GM12864 (cell line): ENCODE data around the gene FNDC8.
A peak's percentile ranks its signal among the peaks of the same experiment; 100 is the strongest.

Source experiments
- DNase-seq: peaks from one replicate; pipeline ENCODE4 v3.0.0-alpha.2; 2011; ENCODE audit warnings: low read depth
- H3K4me3 ChIP-seq: 2 replicates; pipeline ENCODE4 v1.5.1; 2011; ENCODE audit warnings: mild to moderate bottlenecking, low read depth, low read length, control low read depth
- TF ChIP-seq, protein P1 (sequence below): IDR thresholded peaks from 2 replicates; pipeline ENCODE4 v1.5.1; 2011; ENCODE audit warnings: low read depth, mild to moderate bottlenecking, moderate library complexity, low read length, control low read depth, inconsistent platforms; ENCODE audit errors: missing control alignments

The FNDC8 gene

DNA sequence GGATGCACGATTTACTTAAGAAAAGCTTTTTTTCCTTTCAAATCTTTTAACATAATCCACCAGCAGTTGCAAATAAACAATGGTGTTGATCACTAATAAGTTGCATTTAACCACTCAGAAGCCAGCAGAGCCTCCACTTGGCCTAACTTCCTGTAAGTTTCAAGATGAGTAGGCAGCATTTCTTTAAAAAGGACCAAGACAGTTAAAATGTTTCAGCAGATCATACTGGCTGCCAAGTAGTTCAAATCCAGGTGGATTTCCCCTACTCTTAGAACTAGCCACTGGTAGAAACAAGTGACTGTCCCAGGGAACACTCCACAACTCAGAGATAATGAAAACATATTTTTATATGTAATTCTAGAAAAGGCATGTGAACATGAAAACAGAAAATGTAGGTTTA lies 40.9 kb upstream of the FNDC8 start:
- peak; percentile 79 for DNase-seq
- peak overlapping the region; percentile 27; the same call in 1 of the 2 replicates for H3K4me3 ChIP-seq
- TF ChIP-seq, protein P1, sequence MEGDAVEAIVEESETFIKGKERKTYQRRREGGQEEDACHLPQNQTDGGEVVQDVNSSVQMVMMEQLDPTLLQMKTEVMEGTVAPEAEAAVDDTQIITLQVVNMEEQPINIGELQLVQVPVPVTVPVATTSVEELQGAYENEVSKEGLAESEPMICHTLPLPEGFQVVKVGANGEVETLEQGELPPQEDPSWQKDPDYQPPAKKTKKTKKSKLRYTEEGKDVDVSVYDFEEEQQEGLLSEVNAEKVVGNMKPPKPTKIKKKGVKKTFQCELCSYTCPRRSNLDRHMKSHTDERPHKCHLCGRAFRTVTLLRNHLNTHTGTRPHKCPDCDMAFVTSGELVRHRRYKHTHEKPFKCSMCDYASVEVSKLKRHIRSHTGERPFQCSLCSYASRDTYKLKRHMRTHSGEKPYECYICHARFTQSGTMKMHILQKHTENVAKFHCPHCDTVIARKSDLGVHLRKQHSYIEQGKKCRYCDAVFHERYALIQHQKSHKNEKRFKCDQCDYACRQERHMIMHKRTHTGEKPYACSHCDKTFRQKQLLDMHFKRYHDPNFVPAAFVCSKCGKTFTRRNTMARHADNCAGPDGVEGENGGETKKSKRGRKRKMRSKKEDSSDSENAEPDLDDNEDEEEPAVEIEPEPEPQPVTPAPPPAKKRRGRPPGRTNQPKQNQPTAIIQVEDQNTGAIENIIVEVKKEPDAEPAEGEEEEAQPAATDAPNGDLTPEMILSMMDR, result no peak

DNA sequence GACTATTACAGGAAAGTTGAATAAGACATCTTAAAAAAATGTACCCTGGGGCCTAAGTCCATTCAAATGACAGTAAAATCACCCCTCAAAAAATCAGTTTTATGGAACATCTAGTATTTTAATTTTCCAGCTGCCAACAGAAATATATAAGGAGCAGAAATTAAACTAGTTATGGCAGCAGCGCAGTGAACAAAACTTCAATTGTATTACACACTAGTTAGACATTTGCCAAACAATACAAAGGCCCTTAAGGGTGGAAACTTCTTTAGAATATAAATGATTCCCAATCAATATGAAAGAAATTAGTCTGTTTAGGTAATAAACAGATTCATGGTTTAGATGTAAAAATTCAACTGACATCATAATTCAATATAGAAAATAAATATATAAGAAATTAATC lies 39.8 kb upstream of the FNDC8 start:
- H3K4me3 ChIP-seq, result no peak overlapping the region
- DNase-seq, result no peak
- TF ChIP-seq, protein P1, result no peak

- TF ChIP-seq, protein P1, result no peak
- H3K4me3 ChIP-seq, result no peak overlapping the region
- DNase-seq, result no peak
Measured at GRCh38 chr17:35082073-35082657, 39.2 kb upstream of the FNDC8 start.

DNA sequence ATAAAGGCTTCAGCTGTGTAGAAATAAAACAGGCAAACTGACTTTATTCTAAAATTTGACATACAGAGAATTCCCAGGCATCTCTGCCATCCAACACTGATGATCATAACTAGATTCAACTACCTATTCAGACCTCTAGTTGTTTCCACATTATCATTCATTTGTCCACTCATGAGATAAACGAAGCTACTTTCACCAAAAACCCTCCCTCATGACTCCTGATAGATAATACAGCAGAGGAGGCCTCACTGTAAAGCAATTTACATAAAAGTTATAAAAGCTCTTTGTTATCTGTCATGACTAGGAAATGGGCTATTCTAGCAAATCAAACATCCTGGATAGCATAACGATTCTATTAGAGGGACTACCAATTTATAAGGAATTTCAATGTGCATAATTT lies 38.3 kb upstream of the FNDC8 start:
- TF ChIP-seq, protein P1, result no peak
- H3K4me3 ChIP-seq, result no peak overlapping the region
- no peak for DNase-seq

- no peak for DNase-seq
- TF ChIP-seq, protein P1, result no peak
- no peak overlapping the region for H3K4me3 ChIP-seq
Measured at GRCh38 chr17:35084987-35085386, 36.4 kb upstream of the FNDC8 start.

- DNase-seq, result no peak
- no peak overlapping the region; the same call in 1 of the 2 replicates for H3K4me3 ChIP-seq
- TF ChIP-seq, protein P1, result no peak
Measured at GRCh38 chr17:35086164-35086563, 35.3 kb upstream of the FNDC8 start.

GRCh38 chr17:35086931-35087573 lies 34.4 kb upstream of the FNDC8 start:
- no peak for DNase-seq
- peak overlapping the region; percentile 85 for H3K4me3 ChIP-seq
- TF ChIP-seq, protein P1, result no peak
